HTR-8/SVneo (cell line): ENCODE results near the gene SEMA4A.
"Not testable (repeated sequence)": the region's sequence is repeated elsewhere in the genome, so short reads cannot be mapped to it uniquely, and the experiment has no call there.

ENCODE experiments used
- DNase-seq: peaks from one replicate; pipeline ENCODE4 v3.0.0; 2011; ENCODE audit warnings: low spot score, mixed read lengths; ENCODE audit not compliant: insufficient read length
- FAIRE-seq: peaks from 2 replicates; lab custom pipeline; 2011; peaks lifted over from hg19 to GRCh38; lab: Jason Lieb, UNC

The SEMA4A gene

DNA sequence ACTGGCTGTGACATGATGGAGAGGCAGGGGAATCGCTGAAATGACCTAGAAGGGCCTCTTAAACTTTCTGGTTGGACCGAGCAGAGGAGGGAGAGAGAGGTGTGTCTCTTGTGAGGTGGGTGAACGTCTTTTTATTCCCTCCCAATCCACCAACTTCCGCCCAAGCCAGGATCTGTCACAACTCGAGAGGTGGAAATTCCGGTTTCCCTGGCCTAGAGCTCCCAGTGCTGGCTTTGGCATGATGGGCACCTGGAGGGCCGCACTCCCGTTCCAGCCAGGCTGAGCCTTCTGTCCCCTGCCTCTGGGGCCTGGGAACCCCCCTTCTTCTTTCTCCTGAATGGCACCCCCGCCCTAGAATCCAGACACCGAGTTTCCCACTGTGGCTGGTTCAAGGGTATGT is at the start of gene SEMA4A:
Gene SEMA4A, plus strand, starts transcription at position 224 of the 400 bp plus-strand sequence. CDS start 994 bp downstream, outside the sequence.
- FAIRE-seq (no peak), DNase-seq (no peak)

DNA sequence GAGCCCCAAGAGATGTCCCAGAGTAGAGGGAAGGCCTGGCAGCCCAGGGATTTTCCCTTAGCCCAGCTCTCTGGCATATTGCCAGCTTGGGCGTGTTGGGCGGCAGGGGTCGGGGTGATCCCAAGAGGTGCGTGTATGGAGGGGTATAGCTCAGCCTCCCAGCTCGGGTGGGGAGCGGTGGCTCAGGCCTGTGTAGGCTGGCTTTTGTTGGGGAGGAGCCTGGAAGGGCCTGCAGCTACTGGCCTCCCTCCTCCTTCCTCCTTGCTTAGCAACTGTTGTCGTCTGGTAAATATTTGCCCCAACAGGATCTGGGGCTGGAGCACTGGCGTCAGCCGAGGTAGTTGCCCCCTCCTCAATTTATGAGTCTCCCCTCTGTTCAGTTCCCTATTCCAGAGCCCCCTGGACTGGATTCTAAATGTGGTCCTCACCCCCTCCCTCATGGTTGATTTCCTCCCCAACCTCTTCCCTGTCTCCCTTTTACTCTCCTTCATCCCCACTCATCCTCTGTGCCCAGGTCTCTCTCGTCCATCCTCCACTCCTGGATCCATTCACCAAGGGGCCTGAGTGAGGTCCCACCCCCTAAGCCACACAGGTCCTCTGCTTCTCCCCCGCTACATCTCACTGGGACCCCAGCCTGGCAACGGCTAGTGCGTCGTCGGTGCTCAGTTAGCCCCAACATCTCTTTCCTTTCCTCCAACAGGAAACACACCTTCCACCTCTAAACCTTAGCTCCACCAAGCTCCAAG is 49.1 kb upstream of the SEMA4A start:
- no peak for DNase-seq
- FAIRE-seq, result no peak

DNA sequence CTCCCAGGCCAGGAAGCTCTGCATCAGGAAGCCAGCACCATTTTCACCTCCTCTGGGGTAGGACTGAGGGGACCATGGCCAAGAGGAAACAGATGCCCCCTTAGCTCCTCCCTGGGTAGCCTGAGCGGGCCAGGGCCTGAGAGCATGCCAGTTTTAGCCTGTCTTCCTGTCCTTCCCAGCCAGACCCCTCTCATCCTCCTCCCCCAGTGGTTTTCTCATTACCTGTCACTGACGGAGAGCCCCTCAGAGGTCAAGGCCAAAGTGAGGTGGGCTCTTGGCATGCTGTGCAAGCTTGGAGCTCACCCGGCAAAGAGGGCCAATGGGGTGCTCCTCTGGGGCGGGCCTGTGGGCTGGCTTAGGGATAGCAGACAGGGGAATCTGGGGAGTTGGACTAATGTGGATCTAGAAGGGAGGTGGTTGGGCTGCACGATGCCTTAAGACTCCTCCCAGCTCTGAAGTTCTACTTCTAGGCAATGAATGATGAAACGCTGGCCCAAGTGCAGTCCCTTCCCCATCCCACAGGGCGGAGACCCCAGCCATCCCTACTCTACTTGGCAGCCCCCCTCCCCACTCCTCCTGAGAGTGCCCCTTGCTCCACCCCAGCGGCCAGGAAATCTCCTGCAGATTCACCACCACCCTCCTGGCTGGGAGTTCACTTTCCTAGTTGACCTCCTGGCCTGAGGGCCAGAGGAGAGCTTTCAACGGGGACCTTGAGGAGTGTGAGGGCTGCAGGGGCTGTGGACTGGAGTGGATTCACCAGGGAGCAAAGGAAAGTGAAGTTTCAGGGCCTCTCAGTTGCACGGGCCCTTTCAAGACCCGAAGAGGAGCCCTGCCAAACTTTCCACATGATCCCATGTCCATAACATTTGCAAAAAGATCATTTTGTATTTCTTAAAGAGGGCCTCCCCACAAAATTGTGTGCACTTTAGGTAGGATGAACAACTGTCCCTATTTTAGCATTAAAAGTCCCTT is 48.2 kb upstream of the SEMA4A start:
- DNase-seq, result no peak
- no peak for FAIRE-seq

DNA sequence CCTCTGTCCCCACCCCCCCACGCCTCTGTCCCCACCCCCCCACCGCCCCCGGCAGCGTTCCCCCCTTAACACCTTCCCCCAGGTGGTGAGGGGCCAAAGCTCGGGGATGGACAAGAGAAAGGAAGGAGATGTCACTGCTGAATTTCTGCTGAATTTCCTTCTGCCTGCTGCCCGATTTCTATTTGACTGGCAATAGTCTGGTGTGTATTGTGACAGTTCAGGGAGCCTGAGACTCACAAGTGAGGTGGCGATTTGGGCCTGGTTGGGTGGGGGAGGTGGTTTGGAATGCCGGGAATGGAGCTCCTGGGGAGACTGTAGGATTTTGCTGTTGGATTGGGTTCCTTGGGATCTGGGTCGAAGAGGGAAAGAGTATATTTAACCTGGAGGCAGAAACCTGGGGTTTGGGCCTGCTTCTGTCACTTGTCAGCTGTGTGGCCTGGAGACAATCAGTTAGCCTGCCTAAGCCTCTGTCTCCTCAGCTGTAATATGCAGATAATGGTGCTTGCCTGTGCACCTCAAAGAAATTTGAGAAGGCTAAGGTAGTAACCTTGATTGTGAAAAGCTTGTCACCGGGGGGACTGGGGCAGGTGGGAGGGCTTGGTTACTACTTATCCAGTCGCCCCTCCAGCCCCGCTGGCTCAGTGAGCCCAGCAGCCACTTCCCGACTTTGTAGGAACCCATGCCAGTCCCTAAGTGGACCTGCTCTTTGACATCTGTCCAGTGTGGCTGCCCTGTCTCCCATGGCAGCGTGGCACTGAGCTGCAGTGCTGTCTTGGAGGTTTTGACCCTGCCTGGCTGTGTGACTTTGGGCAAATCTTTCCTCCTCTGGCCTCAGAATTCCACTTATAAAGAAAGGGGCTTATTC is 46.5 kb upstream of the SEMA4A start:
- FAIRE-seq (no peak), DNase-seq (no peak)

DNA sequence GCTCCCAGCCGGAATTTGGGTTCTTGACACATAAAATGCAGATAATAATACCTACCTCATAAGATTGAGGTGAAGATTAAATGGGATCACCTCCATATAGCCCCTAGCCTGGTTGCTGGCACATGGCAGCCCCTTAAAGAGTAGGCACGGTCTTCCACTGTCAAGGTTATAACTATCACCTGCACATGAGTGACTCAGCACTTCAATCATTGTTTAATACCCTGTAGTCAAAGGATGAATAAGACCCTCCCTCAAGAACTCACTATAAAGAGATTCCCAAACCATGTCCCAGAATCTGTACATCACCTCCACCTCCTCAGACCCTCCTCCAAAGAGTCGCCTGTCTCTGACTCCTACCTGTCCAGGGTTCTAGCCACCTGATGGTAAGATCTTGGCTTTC is 45.3 kb upstream of the SEMA4A start:
- FAIRE-seq, result no peak
- DNase-seq, result no peak

DNA sequence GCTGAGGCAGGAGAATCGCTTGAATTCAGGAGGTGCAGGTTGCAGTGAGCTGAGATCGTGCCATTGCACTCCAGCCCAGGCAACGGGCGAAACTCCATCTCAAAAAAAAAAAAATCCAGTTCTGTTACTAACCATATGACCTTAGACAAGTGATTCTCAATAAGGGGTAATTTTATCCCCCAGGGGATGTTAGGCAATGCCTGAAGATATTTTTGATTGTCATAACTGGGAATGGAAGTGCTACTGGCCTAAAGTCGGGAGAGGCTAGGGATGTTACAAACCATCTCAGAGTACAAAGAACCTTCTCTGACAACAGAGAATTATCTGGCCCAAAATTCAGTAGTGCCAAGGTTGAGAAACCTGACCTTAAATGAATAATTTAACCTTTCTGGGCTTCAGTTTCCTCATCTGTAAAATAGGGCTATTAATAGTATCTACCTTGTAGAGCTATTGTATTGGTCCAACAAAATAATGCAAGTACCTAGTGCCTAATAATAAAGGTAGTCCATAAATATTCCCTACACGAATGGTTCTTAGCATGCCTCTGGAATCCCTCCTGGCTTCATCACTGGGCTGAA is 44.6 kb upstream of the SEMA4A start:
- FAIRE-seq (no peak), DNase-seq (no peak)

DNA sequence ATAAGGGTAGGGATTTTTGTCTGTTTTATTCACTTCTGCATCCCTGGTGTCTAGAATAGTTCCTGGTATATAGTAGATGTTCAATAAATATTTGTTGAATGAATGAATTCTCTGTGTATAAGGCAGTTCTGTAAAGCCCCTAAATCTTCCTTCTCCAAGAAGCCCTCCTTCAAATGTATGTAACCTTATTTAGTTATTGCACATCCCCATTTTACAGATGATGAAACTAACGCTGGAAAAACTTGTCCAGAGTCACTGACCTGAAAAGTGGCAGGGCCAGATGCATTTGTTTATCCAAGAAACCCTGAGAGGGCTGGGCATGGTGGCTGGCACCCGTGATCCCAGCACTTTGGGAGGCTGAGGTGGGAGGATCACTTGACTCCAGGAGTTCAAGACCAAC is 43.1 kb upstream of the SEMA4A start:
- DNase-seq (no peak), FAIRE-seq (no peak)

DNA sequence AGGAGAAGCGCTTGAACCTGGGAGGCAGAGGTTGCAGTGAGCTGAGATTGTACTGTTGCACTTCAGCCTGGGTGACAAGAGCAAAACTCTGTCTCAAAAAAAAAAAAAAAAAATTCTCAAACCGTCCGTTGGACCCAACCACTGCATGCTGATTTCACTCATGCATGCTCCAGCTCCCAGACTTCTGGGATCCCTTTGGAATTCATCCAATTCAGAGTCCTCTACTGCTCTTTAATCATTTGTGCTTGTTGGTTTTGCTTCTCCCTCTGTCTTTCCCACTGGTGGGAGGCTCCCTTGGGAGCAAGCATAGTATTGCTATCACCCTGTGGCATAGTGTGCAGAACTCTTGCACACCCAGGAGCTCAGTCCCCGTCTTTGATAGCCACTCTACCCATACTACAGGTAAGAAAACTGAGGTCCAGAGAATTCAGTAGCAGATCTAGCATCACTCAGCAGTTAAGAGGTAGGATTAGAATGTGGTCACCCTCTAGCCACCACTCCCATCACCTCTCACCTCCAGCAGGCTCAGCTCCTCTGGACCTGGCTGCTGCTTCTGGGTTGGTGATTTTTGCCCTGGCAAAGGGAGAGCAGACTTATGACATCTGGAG is 41.9 kb upstream of the SEMA4A start:
- DNase-seq (no peak), FAIRE-seq (no peak)

DNA sequence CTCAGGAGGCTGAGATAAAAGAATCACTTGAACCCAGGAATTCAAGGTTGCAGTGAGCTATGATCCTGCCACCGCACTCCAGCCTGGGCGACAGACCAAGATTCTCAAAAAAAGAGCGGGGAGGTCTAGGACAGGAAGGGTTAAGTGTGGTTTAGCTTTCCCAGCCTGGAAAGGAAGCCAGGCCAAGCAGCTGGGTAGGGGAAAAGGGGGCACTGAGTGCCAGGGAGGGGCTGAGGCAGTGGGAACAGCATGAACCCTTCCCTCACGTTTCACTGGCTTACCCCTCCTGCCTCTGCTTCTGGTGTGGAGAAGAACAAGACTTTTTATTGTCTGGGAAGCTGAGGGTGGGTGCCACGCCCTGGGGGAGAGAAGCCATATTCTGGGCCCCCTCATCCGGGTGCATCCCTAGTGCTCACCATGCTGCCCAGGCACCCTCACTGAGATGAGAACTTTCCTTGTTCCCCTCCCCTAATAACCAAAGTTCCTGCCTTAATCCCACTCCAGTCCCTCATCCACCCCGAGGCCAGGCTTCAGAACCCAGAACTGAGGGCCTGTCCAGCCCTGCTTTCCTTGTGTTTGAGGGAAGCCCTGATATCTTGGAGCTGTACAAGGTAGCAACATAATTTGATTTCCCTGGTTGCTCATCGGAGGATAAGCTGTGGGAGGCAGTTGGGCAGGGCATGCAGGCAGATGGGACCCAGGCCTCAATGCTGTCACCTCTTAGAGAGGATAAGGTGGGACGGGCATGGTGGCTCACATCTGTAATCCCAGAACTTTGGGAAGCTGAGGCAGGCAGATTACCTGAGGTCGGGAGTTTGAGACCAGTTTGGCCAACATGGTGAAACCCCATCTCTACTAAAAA is 40.9 kb upstream of the SEMA4A start:
- FAIRE-seq (no peak), DNase-seq (no peak)

DNA sequence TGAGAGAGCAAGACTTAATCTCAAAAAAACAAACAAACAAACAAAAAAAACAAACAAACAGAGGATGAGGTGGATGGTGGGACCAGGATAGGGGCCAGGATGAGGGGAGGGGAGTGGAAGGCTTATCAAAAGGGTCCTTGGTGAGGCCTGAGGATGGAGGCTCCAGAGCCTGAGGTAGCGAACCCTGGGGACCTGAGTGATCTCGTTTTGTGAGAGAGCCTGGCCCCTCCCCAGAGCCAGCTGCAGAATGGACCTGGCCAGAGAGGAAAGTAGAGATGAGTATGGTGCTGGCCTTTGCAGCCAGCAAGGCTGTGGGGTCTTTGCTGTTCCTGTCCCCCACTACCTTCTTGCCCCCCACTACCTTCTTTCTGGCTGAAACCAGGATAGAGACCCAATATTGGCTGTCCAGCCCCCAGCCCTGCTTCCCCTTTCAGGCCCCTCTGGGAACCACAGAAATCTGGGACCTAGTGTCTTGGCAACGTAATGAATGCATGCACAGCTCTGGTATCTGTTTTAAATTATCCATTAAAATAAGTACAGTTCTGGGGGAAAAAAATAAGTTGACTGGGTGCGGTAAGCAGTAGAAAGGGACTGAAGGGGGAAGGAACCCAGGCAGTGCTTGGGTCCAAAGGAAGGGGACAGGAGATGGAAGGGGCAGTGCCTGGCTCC is 40.0 kb upstream of the SEMA4A start:
- DNase-seq (no peak), FAIRE-seq (no peak)

DNA sequence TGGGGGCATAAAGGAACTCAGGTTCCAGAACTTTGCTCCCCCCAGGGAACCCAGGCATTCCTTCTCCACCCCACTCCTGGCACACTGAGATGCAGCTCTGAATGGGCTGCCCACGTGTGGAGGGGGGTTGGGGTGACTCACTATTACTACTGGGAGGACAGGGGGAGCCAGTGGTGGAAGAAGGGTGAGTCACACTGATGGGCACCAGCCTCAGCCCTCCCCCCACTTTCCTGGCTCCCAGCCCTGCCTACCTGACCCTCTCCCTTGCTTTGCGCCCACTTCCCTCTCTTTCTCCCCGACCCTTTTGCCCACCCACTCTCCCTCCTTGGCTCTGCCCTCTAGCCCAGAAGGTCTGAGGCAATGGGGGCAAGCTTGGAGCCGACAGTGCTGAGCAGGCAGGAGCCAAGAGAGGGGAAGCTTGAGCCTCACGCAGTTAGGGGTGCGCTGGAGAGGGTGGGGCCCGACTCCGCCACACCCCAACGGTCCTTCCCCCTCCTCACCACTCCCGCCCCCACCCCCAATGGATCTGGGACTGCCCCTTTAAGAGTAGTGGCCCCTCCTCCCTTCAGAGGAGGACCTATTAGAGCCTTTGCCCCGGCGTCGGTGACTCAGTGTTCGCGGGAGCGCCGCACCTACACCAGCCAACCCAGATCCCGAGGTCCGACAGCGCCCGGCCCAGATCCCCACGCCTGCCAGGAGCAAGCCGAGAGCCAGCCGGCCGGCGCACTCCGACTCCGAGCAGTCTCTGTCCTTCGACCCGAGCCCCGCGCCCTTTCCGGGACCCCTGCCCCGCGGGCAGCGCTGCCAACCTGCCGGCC is 39.1 kb upstream of the SEMA4A start, which contains the start of gene LMNA:
Gene LMNA, plus strand, starts transcription at position 611 of the 818 bp plus-strand sequence. CDS start 208 bp downstream, outside the sequence.
- FAIRE-seq (peak; percentile 72), DNase-seq (peak; percentile 93)

DNA sequence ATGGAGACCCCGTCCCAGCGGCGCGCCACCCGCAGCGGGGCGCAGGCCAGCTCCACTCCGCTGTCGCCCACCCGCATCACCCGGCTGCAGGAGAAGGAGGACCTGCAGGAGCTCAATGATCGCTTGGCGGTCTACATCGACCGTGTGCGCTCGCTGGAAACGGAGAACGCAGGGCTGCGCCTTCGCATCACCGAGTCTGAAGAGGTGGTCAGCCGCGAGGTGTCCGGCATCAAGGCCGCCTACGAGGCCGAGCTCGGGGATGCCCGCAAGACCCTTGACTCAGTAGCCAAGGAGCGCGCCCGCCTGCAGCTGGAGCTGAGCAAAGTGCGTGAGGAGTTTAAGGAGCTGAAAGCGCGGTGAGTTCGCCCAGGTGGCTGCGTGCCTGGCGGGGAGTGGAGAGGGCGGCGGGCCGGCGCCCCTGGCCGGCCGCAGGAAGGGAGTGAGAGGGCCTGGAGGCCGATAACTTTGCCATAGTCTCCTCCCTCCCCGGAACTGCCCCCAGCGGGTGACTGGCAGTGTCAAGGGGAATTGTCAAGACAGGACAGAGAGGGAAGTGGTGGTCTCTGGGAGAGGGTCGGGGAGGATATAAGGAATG is 38.4 kb upstream of the SEMA4A start:
- DNase-seq (no peak), FAIRE-seq (no peak)

DNA sequence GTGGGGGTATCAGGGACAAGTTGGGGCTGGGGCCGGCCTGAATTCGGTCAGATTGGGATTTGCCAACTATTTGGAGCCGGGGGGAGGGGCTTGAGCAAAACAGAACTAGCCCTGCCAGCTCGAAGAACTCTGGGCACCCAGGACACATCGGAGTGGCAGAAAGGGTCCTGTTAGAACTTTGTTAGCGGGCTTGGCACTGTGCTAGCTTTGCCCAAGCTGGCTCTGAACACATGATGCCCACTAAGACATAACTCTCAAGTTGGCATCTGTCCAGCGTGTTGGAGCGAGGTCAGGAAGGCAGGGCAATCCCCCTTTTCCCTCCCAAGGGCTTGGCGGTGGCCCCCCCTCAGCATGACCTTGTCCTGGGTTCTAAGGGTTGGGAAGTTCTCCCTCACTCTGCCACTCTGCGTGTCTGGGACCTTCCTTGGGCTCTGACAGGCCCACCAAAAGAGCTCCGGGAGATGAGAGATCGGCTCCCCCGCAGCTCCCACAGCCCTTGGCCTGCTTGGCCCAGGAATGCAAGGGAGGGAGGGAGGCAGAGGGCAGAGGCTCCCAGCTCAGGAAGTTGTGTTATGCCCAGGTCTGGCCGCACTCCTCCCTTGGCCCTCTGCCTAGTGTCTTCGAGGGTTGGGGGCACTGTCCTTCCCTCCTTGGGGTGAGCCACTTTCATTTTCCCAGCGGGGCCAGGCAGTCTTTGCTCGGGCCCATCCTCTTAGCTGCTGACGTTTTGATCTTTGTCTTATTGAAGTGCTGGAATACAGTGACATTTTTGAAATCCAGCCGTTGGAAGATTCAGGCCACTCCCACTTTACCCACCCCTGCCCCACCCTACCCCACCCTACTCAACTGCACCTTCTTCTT is 37.6 kb upstream of the SEMA4A start:
- no peak for FAIRE-seq
- DNase-seq, result no peak

DNA sequence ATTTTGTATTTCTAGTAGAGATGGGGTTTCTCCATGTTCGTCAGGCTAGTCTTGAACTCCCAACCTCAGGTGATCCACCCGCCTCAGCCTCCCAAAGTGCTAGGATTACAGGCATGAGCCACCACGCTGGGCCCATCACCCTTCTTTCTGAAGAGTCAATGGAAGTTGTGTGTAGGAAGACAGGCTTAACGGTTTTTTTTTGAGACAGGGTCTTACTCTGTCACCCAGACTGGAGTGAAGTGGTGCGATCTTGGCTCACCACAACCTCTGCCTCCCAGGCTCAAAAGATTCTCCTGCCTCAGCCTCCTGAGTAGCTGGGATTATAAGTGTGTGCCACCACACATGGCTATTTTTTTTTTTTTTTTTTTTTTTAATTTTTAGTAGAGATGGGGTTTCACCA is 36.7 kb upstream of the SEMA4A start:
- FAIRE-seq, DNase-seq: not testable (repeated sequence)

DNA sequence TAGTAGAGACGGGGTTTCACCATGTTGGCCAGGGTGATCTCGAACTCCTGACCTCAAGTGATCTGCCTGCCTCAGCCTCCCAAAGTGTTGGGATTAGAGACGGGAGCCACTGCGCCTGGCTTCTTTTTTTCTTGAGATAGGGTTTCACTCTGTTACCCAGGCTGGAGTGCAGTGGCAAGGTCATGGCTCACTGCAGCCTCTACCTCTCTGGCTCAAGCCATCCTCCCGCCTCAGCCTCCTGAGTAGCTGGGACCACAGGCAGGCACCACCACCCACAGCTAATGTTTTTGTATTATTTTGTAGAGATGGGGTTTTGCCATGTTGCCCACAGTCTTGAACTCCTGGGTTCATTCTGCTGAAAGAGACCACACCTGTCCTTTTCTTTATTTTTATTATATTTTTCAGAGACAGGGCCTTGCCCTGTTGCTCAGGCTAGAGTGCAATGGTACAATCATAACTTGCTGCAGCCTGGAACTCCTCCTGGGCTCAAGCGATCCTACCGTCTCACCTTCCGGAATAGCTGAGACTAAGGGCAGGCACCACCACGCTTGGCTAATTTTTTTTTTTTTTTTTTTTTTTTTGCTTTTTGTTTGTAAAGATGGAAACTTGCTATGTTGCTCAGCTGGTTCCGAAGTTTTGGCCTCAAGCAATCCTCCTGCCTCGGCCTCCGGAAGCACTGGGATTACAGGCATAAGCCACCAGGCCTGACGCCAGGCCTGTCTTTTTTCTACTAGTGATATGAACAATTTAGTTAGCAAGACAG is 35.8 kb upstream of the SEMA4A start:
- DNase-seq (no peak), FAIRE-seq (no peak)
